Upper lobe of right lung (tissue), 1 donor: ENCODE results near the gene DDAH1. TPM values are rescaled to one million over a fixed set of nuclear protein-coding genes. Genes with fewer than 3 reads are reported as not detected.

ENCODE experiments used
- ATAC-seq: fragments of 200-7000 bp; cut with Tn5 transposase; one replicate; pipeline ENCODE4 v1.9.1; 2020; ENCODE audit warnings: mild to moderate bottlenecking, moderate library complexity
- DNase-seq: peaks from one replicate; pipeline ENCODE4 v3.0.0-alpha.2; 2020
- H3K27ac ChIP-seq: fragments of 200-600 bp; one replicate; pipeline ENCODE4 v1.8.0; 2022
- H3K27me3 ChIP-seq: fragments of 200-600 bp; one replicate; pipeline ENCODE4 v1.8.0; 2022; ENCODE audit warnings: mild to moderate bottlenecking
- H3K36me3 ChIP-seq: fragments of 200-600 bp; one replicate; pipeline ENCODE4 v1.8.0; 2022
- H3K4me1 ChIP-seq: fragments of 200-600 bp; one replicate; pipeline ENCODE4 v1.8.0; 2022
- H3K4me3 ChIP-seq: fragments of 200-600 bp; one replicate; pipeline ENCODE4 v1.8.0; 2022; ENCODE audit warnings: mild to moderate bottlenecking
- H3K9me3 ChIP-seq: fragments of 200-600 bp; one replicate; pipeline ENCODE4 v1.8.0; 2022
- intact Hi-C: fragments of 100-400 bp; cut with DNase I; formaldehyde crosslinking; loops from one replicate; pipeline ENCODE4 v1.11.0; 2022
- total RNA-seq: library from RNA; stranded (reverse); fragmentation: NEBNext Ultra II Directional; extraction: Animal tissue kit (Norgen Biotek cat#: 25700); gene quantifications from one replicate; pipeline ENCODE4 v1.2.1, GENCODE V29; 2021
- TF ChIP-seq, protein P1 (sequence below): fragments of 200-600 bp; IDR thresholded peaks from one replicate; pipeline ENCODE4 v1.8.0; 2022; ENCODE audit warnings: antibody characterized with exemption
- donor health status: DM: no; HTN: yes; CAD: no; lungs with severe emphysema.

DDAH1 gene
- total RNA-seq, 1 donor from 2014 or later: 51.3 TPM

DNA sequence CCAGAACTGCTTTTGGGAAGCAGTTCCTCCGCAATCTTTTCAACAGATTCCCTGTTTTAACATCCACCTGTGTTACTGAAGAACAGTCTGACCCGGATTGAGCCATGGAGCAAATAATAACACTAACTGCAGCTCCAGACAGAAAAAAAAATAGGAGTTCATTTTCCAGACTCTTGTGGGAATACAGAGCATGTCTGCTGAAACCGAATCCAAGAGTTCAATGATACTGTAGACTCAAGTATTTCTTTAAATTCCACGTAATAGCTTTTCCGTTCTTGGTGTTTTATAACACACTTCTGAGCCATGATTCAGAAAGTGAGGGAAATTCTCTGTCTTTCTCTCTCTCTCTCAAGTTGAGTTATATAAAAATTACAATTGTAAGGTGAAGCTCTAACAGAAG is 60.6 kb downstream of the DDAH1 start:
- no peak for ATAC-seq
- intact Hi-C loops: no loop called here
- Histone ChIP-seq H3K27me3 (no peaks in the 10 kb centered on the region), H3K4me1 (peaks cover 9% of the 10 kb centered on the region), H3K36me3 (no peaks in the 10 kb centered on the region), H3K9me3 (no peaks in the 10 kb centered on the region), H3K4me3 (no peak overlapping the region), H3K27ac (no peak overlapping the region)
- DNase-seq: no peak
- TF ChIP-seq, protein P1, sequence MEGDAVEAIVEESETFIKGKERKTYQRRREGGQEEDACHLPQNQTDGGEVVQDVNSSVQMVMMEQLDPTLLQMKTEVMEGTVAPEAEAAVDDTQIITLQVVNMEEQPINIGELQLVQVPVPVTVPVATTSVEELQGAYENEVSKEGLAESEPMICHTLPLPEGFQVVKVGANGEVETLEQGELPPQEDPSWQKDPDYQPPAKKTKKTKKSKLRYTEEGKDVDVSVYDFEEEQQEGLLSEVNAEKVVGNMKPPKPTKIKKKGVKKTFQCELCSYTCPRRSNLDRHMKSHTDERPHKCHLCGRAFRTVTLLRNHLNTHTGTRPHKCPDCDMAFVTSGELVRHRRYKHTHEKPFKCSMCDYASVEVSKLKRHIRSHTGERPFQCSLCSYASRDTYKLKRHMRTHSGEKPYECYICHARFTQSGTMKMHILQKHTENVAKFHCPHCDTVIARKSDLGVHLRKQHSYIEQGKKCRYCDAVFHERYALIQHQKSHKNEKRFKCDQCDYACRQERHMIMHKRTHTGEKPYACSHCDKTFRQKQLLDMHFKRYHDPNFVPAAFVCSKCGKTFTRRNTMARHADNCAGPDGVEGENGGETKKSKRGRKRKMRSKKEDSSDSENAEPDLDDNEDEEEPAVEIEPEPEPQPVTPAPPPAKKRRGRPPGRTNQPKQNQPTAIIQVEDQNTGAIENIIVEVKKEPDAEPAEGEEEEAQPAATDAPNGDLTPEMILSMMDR: no peak

DNA sequence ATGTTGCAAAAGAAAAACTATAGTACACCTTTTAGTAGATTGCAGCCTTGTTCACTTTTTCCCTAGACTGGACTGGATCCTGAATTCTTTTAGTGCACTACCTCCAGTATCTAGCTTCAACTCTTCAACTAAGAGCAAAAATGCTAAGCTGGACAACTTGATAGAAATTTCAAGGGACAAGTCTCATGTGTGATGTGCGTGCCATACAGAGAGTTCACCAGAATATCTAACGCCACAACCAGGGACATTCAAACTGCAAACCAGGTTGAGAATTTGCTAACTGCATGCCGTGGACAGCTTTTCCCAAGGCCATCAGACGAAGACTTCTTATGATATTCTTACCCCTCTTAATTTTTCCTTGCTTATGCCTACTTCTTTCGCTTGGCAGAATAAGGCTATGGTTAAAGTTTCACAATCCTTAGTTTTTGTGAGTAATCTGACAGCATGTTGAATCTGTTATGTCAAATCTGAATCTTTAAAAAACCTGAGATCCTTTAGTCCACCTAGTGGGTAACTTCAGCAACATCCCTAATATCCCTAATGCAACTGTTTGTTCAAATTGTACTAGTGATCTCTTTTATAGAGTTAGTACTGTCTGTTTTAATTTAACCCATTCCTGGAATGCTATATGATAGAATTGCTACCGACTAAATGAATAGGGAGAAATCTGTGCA is 66.4 kb downstream of the DDAH1 start:
- H3K4me3 ChIP-seq: no peak overlapping the region
- TF ChIP-seq, protein P1: peak; percentile 22
- no peaks in the 10 kb centered on the region for H3K9me3 ChIP-seq
- no peaks in the 10 kb centered on the region for H3K36me3 ChIP-seq
- H3K4me1 ChIP-seq: no peaks in the 10 kb centered on the region
- ATAC-seq: no peak
- no peaks in the 10 kb centered on the region for H3K27me3 ChIP-seq
- DNase-seq: no peak
- no peak overlapping the region for H3K27ac ChIP-seq
- intact Hi-C loops: no loop called here

- H3K36me3 ChIP-seq: no peaks in the 10 kb centered on the region
- intact Hi-C loops: no loop called here
- TF ChIP-seq, protein P1: no peak
- no peaks in the 10 kb centered on the region for H3K4me1 ChIP-seq
- no peak overlapping the region for H3K27ac ChIP-seq
- H3K27me3 ChIP-seq: no peaks in the 10 kb centered on the region
- no peaks in the 10 kb centered on the region for H3K9me3 ChIP-seq
- H3K4me3 ChIP-seq: no peak overlapping the region
- no peak for ATAC-seq
- no peak for DNase-seq
Observed at GRCh38 chr1:85397490-85398032, 67.4 kb downstream of the DDAH1 start.

DNA sequence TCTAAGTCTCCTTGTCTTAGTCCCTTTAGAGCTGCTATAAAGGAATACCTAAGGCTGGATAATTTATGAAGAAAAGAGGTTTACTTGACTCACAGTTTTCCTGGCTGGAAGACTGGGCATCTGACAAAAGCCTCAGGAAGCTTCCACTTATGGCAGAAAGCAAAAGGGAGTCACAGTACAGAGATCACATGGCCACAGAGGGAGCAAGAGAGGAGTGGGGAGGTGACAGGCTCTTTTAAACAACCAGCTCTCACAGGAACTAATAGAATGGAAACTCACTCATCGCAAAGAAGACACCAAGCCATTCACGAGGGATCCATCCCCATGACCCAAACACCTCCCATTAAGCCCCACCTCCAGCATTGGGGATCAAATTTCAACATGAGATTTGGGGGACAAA is 68.8 kb downstream of the DDAH1 start:
- TF ChIP-seq, protein P1: no peak
- no peak overlapping the region for H3K27ac ChIP-seq

DNA sequence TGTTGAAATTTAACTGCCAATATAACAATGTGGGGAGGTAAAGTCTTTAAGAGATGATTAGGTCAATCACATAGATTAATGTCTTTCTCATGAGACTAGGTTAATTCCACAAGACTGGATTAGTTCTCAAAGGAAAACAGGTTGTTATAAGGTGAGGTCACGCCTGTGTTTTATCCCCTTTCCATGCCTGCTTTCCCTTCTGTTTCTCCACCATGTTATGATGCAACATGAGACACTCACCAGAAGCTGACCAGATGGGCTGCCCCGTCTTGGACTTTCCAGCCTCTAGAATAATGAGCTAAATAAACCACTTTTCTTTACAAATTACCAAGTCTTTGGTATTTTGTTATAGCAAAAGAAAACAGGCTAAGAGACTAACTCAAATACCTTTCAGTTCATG is 70.8 kb downstream of the DDAH1 start:
- Histone ChIP-seq H3K36me3 (no peaks in the 10 kb centered on the region), H3K9me3 (no peaks in the 10 kb centered on the region), H3K4me1 (no peaks in the 10 kb centered on the region), H3K27me3 (no peaks in the 10 kb centered on the region), H3K4me3 (no peak overlapping the region), H3K27ac (no peak overlapping the region)
- DNase-seq: no peak
- TF ChIP-seq, protein P1: no peak
- intact Hi-C loops: no loop called here
- ATAC-seq: no peak

More for the DNA sequence above, 68.8 kb downstream of the DDAH1 start:
- Histone ChIP-seq H3K4me1 (no peaks in the 10 kb centered on the region), H3K27me3 (no peaks in the 10 kb centered on the region), H3K9me3 (no peaks in the 10 kb centered on the region), H3K36me3 (no peaks in the 10 kb centered on the region), H3K4me3 (no peak overlapping the region)
- DNase-seq (no peak), ATAC-seq (no peak)
- intact Hi-C loops: no loop called here
